Measurements from ENCODE around the gene ENC1. TPM values are rescaled to one million over a fixed set of nuclear protein-coding genes. Genes with fewer than 3 reads are reported as not detected.

Gene ENC1
- total and polyA plus RNA-seq, 10 of the 15 experiments (the other 5 are each of a cell fraction or from before 2014, with no cell fraction given), result 8.2 to 55.5 (median 32.1) TPM

- no TSS peak for BruUV-seq (replicated peaks)
- H2AFZ ChIP-seq (ENCODE audit: control insufficient read depth, low read depth, low read length), result no peak overlapping the region
- FAIRE-seq, result no peak
- no peaks in the 10 kb centered on the region for H3K9me3 ChIP-seq (replicated peaks; ENCODE audit: control insufficient read depth, insufficient read depth, low read length)
- in situ Hi-C loops (cut with MboI) (no loop called here), intact Hi-C loops (cut with micrococcal nuclease; ENCODE audit: unreplicated experiment) (no loop called here)
- CTCF ChIA-PET, result interaction anchor here (1.0 to 1.6 kb wide), 4 partner anchors 9 to 714 kb away, joined by 3 to 5 read pairs (median 4); partner anchors contain the start of gene ENC1
- SMC1A ChIA-PET (ENCODE audit: uncharacterized antibody, unreplicated experiment), result interaction anchor here (0.9 to 2.0 kb wide), 6 partner anchors 17 to 80 kb away, joined by 3 to 9 read pairs (median 3); no protein-coding TSS in a partner anchor
- TF ChIP-seq TCF3 (IDR thresholded peaks at IDR 0.05; ENCODE audit: borderline replicate concordance, insufficient read depth, low read depth, low read length) (no peak), EED (IDR thresholded peaks at IDR 0.05; ENCODE audit: low read depth) (no peak), ATF2 (IDR thresholded peaks at IDR 0.05; ENCODE audit: low read length) (no peak), CHD4 (IDR thresholded peaks at IDR 0.05) (no peak)
- TF ChIP-seq, protein P1, sequence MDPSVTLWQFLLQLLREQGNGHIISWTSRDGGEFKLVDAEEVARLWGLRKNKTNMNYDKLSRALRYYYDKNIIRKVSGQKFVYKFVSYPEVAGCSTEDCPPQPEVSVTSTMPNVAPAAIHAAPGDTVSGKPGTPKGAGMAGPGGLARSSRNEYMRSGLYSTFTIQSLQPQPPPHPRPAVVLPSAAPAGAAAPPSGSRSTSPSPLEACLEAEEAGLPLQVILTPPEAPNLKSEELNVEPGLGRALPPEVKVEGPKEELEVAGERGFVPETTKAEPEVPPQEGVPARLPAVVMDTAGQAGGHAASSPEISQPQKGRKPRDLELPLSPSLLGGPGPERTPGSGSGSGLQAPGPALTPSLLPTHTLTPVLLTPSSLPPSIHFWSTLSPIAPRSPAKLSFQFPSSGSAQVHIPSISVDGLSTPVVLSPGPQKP (IDR thresholded peaks at IDR 0.05; ENCODE audit: low read depth, low read length), result no peak
- RAD21 ChIA-PET (ENCODE audit: unreplicated experiment), result interaction anchor here (0.7 to 1.8 kb wide), 3 partner anchors 14 to 197 kb away, joined by 3 to 6 read pairs (median 4); partner anchors contain the start of gene ENC1
- WGBS (ENCODE audit: insufficient coverage, insufficient replicate concordance, low lambda C conversion rate, missing lambda C conversion rate), result 65% methylated on average over 23 of the region's 23 CpGs
- H3K79me2 ChIP-seq (ENCODE audit: control insufficient read depth, insufficient read depth, low read length), result no peaks in the 10 kb centered on the region
- no peaks in the 10 kb centered on the region for H4K20me1 ChIP-seq (ENCODE audit: control insufficient read depth, insufficient read depth)
- no peaks in the 10 kb centered on the region for H3K36me3 ChIP-seq (ENCODE audit: control insufficient read depth in 2 of 2, insufficient read depth in 2 of 2, low read length in 1 of 2)
- H3K27ac ChIP-seq (ENCODE audit: control insufficient read depth, insufficient read depth), result no peak overlapping the region
- H3K27me3 ChIP-seq (replicated peaks in 1 of 2; ENCODE audit: control insufficient read depth in 2 of 2, insufficient read depth in 2 of 2, low read length in 1 of 2), result no peaks in the 10 kb centered on the region; a peak in 1 of 4 replicates
- no peak overlapping the region for H3K4me2 ChIP-seq (ENCODE audit: control insufficient read depth, insufficient read depth)
- H3K4me3 ChIP-seq, result no peak overlapping the region
- DNase-seq (ENCODE audit: low read depth, low spot score), result no peak
- no peaks in the 10 kb centered on the region for H3K4me1 ChIP-seq (ENCODE audit: control insufficient read depth, insufficient read depth, low read length)
- ATAC-seq, result no peak
- POLR2A ChIA-PET, result interaction anchor here (0.6 kb wide), 1 partner anchor 628 kb away, joined by 5 read pairs; no protein-coding TSS in a partner anchor
- H3K9ac ChIP-seq (ENCODE audit: control insufficient read depth, insufficient read depth, low read length), result no peak overlapping the region
These were observed 24.0 kb downstream of the ENC1 start for GRCh38 chr5:74616236-74617146.

Measured in GM12878 (cell line).